Measurements from ENCODE around the gene SAP130. TPM values are rescaled to one million over a fixed set of nuclear protein-coding genes. Genes with fewer than 3 reads are reported as not detected.

The SAP130 gene
- total RNA-seq, 1 experiment from 2014 or later = 45.6 TPM

GRCh38 chr2:128036748-128037607 lies 9.1 kb upstream of the SAP130 start:
- Histone ChIP-seq H4K5ac (ENCODE audit: insufficient read length, low read depth, low read length) (no peak overlapping the region), H4K8ac (replicated peaks; ENCODE audit: insufficient read length, low read depth, low read length) (no peak overlapping the region), H2BK20ac (ENCODE audit: low read depth, low read length, poor library complexity, severe bottlenecking) (no peak overlapping the region), H3K79me1 (ENCODE audit: insufficient read depth, low read depth, low read length, poor library complexity, severe bottlenecking) (no peaks in the 10 kb centered on the region), H3K56ac (ENCODE audit: insufficient read length, low read depth, low read length) (no peak overlapping the region), H3K23ac (ENCODE audit: insufficient read length, low read depth, low read length) (no peak overlapping the region), H3K9ac (ENCODE audit: extremely low read depth, insufficient read length, low read length) (no peak overlapping the region), H2AK5ac (ENCODE audit: insufficient read length, low read length) (no peak overlapping the region), H3K4me2 (ENCODE audit: insufficient read depth, insufficient read length, low read length) (no peak overlapping the region), H3K14ac (ENCODE audit: insufficient read depth, low read length) (no peak overlapping the region), H2BK120ac (ENCODE audit: low read depth, low read length, poor library complexity, severe bottlenecking) (no peak overlapping the region), H4K91ac (ENCODE audit: insufficient read length, low read depth, low read length) (no peak overlapping the region), H3T11ph (ENCODE audit: low read length) (no peak overlapping the region), H3K4ac (ENCODE audit: low read depth, low read length) (no peak overlapping the region), H3K79me2 (ENCODE audit: insufficient read depth, low read length) (no peaks in the 10 kb centered on the region), H3K23me2 (ENCODE audit: insufficient read length, low read depth, low read length, poor library complexity, severe bottlenecking) (no peaks in the 10 kb centered on the region), H2BK15ac (ENCODE audit: low read depth, low read length) (no peak overlapping the region), H2BK5ac (ENCODE audit: insufficient read length, low read length) (no peak overlapping the region), H2AFZ (ENCODE audit: low read length) (no peak overlapping the region), H3K27ac (ENCODE audit: insufficient read length, low read depth, low read length) (no peak overlapping the region), H3K18ac (ENCODE audit: insufficient read length, low read depth, low read length) (no peak overlapping the region), H3K9me3 (ENCODE audit: control insufficient read depth, low read depth, low read length) (peaks cover 7% of the 10 kb centered on the region), H3K27me3 (ENCODE audit: insufficient read depth, low read length) (no peaks in the 10 kb centered on the region; the same call in 1 of the 2 replicates), H3K4me1 (ENCODE audit: insufficient read depth, low read length) (no peaks in the 10 kb centered on the region), H2BK12ac (ENCODE audit: insufficient read length, low read depth, low read length) (no peak overlapping the region), H4K20me1 (ENCODE audit: control insufficient read depth, insufficient read depth, insufficient read length) (no peaks in the 10 kb centered on the region)
- no CpG with 5 or more reads among the region's 10 CpGs for WGBS (ENCODE audit: extremely low coverage, insufficient read length, low lambda C conversion rate)
- peaks cover 17% of the 10 kb centered on the region for H3K27me3 Mint-ChIP-seq (ENCODE audit: low read depth)
- H3K4me1 Mint-ChIP-seq = no peaks in the 10 kb centered on the region
- H3K36me3 Mint-ChIP-seq (ENCODE audit: insufficient read depth in 1 of 3, low read depth in 3 of 3) = peaks cover 1 to 15% (median 12%) of the 10 kb centered on the region in 3 experiments; a peak in 5 of 7 replicates
- DNase-seq = no peak
- H3K4me3 Mint-ChIP-seq = no peak overlapping the region
- H3K27ac Mint-ChIP-seq = no peak overlapping the region
- no peak for TF ChIP-seq CTCF (conservative IDR thresholded peaks at IDR 0.05)
- peaks cover 37 to 40% of the 10 kb centered on the region in 2 experiments for H3K9me3 Mint-ChIP-seq

Measured in H9 (cell line).